Activated CD8-positive, alpha-beta memory T cell treated with anti-CD3 and anti-CD28 coated beads for 48 hours (primary cell): ENCODE measurements around the gene SIGMAR1.

Source experiments
- DNase-seq, 3 experiments: peaks; one replicate each; pipeline ENCODE4 v3.0.0-alpha.2; 2020; ENCODE audit warnings: low read depth in 2 of 3, low spot score in 2 of 3

Gene SIGMAR1

GRCh38 chr9:34637356-34638137 lies at the start of gene SIGMAR1:
Gene SIGMAR1 (minus strand): TSS chr9:34637787. CDS start chr9:34637697, 90 bp downstream.
- DNase-seq = peak; percentile 81 to 90 (median 89)

GRCh38 chr9:34686732-34687131 lies 49.1 kb upstream of the SIGMAR1 start:
- no peak for DNase-seq

GRCh38 chr9:34686231-34686630 lies 48.6 kb upstream of the SIGMAR1 start:
- no peak for DNase-seq

- DNase-seq = no peak
Observed at GRCh38 chr9:34685591-34685990, 48.0 kb upstream of the SIGMAR1 start.

- DNase-seq = no peak
Observed at GRCh38 chr9:34684816-34685215, 47.2 kb upstream of the SIGMAR1 start.

- no peak for DNase-seq
Observed at GRCh38 chr9:34684145-34684544, 46.6 kb upstream of the SIGMAR1 start.

GRCh38 chr9:34675869-34676268 lies 38.3 kb upstream of the SIGMAR1 start:
- DNase-seq = no peak

- DNase-seq = peak in 1 of 3 experiments; percentile 27
Observed at GRCh38 chr9:34675048-34675714, 37.6 kb upstream of the SIGMAR1 start.

GRCh38 chr9:34674440-34674839 lies 36.9 kb upstream of the SIGMAR1 start:
- no peak for DNase-seq

GRCh38 chr9:34671307-34671706 lies 33.7 kb upstream of the SIGMAR1 start:
- DNase-seq = no peak

GRCh38 chr9:34669809-34670562 lies 32.4 kb upstream of the SIGMAR1 start:
- DNase-seq = no peak

GRCh38 chr9:34665381-34666250 lies 28.0 kb upstream of the SIGMAR1 start:
- peak; percentile 44 to 70 (median 50) for DNase-seq

- no peak for DNase-seq
Observed at GRCh38 chr9:34665067-34665380, 27.4 kb upstream of the SIGMAR1 start.

- peak in 1 of 3 experiments; percentile 68 for DNase-seq
Observed at GRCh38 chr9:34664281-34665066, 26.9 kb upstream of the SIGMAR1 start.

- DNase-seq = no peak
Observed at GRCh38 chr9:34663303-34663605, 25.7 kb upstream of the SIGMAR1 start.

- no peak for DNase-seq
Observed at GRCh38 chr9:34662526-34663302, 25.1 kb upstream of the SIGMAR1 start, which contains the start of gene CCL27. Gene CCL27 (minus strand): TSS chr9:34662657. CDS start chr9:34662633, 24 bp downstream.

- no peak for DNase-seq
Observed at GRCh38 chr9:34659592-34660253, 22.1 kb upstream of the SIGMAR1 start.

GRCh38 chr9:34658461-34658860 lies 20.9 kb upstream of the SIGMAR1 start:
- no peak for DNase-seq

GRCh38 chr9:34656992-34657391 lies 19.4 kb upstream of the SIGMAR1 start:
- no peak for DNase-seq
